ENCODE data around the gene TOM1L1.

Gene TOM1L1

DNA sequence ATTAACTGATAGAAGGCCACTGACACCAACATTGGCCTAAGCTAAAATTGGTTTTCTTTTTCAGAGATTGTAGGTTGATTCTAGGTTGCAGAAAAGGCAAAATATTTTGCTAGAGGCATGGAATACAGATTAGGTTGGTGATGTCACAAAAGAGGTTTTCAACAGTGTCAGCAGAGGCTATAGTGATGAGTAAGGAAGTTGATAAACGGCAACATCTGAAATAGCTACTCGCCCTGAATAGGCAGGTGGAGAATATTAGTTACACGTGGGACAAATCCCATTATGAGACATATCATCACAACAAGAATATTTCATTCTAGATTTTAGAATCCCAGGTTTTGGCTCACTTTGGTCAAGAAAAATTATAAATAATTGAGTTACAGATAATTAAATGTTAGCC, 1.5 kb upstream of the TOM1L1 start:
- no peak for DNase-seq

DNA sequence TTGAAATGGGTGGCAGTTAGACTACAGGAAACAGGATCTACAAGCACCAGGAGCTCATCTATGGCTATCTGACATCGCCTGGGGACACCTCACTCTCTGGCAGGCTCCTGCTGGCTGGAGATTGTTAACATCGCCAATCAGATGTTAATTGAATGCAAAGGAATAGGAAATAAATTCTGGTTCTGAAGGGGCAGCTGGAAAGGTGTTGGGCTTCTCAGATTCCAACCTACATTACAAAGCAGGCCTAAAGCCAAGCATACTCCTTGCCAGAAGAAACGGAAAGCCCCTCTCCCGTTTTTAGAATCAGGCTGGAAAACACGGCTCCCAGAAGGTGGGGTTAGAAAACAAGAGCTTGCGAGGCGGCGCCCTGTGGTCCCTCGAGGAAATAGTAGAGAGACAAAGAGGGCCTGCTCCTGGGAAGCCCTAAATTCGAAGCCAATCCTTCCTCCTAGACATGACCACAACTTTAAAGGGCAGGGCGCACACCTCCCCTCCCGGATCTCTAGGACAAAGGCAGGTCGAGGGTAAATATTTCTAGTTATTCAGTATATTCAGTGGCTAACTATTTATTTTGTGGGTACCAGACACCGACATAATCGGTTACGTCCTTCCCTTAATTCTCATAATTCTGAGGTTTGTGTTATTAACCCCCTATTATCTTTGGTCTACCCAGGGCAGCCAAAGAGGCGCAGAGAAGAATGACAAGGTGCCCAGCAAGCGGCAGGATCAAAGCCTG, 763 bp upstream of the TOM1L1 start:
- peak; percentile 35 for DNase-seq

- DNase-seq = peak; percentile 82
Observed at GRCh38 chr17:54901230-54901822, 674 bp downstream of the TOM1L1 start.

GRCh38 chr17:54902017-54902416, 1.4 kb downstream of the TOM1L1 start:
- no peak for DNase-seq

DNA sequence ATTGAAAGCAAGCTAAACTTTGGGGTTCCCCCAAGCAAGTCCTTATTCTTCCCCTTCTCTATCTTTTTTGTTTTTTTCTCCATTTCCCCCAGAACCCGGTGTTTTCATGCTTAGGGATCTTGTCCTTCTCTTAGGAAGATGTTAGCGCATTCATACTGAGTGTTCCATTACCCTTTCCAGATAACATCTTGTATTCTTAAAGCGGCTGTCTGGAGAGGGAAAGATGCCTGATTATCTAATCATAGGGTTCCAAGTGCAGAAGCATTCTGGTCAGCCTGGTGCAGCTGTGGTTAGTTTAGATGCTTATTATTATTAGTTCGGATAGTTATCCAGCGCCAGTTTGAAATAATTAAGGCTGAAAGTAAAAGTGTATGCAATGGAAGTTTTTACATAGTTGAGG, 2.0 kb downstream of the TOM1L1 start:
- DNase-seq = no peak

DNA sequence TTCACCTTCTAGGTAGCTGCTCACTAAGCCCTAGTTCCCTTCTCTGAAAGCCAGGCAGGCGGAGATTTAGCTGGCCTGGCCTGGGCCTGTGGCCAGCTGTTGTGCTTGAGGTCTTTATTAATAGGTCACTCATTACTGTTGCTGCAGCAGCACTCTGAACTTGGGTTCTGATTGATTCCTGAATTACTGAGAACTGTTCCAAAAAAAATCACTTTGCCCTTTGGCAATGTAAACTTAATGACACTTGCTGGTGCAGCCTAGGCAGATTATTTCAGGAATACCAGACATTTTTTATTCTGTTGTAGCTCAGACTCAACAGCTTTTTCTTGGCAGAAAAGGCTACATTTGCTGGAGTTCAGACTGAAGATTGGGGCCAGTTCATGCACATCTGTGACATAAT, 2.7 kb downstream of the TOM1L1 start:
- DNase-seq = no peak

DNA sequence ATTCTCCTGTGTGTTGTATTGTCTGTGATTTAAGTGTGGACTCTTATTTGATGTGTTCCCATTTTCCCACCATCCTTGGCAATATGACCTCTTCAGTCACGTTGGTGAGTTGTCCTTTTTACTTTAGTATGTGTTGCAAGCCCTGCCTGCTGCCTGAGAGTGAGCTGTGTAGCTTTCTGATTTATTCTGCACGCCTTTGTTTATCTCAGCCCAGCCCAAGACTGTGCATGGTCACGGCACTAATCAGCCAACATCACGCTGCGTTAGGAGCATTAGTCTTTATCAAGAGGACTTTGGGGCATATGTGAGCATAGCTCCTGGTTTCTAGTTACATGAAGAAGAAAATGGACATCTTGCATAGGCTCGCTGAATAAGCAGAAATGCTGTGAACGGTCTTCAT, 6.0 kb downstream of the TOM1L1 start:
- DNase-seq = no peak

- no peak for DNase-seq
Observed at GRCh38 chr17:54907376-54907775, 6.7 kb downstream of the TOM1L1 start.

- DNase-seq = no peak
Observed at GRCh38 chr17:54909766-54910165, 9.1 kb downstream of the TOM1L1 start.

- no peak for DNase-seq
Observed at GRCh38 chr17:54916721-54917120, 16.1 kb downstream of the TOM1L1 start.

GRCh38 chr17:54919425-54919824, 18.8 kb downstream of the TOM1L1 start:
- no peak for DNase-seq

DNA sequence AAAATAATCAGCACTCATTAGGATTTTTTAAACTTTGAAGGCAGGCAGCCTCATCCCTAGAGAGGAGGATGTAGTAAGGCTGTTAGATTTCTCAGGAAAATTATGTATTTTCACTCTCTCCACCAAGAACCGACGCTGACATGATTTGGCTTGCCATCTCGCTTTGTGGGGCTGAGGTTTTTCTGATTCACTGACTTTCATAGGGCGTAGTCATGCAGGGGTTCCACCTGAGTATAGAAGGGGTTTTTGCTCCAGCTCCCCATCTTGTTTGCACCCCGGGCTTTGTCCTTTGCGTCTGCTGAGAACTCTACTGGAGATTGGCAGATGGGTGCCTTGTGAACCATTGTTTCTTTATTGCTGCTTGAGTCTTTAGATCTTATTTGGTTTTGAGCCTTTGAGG, 20.2 kb downstream of the TOM1L1 start:
- DNase-seq = no peak

GRCh38 chr17:54924405-54924804, 23.8 kb downstream of the TOM1L1 start:
- no peak for DNase-seq

DNA sequence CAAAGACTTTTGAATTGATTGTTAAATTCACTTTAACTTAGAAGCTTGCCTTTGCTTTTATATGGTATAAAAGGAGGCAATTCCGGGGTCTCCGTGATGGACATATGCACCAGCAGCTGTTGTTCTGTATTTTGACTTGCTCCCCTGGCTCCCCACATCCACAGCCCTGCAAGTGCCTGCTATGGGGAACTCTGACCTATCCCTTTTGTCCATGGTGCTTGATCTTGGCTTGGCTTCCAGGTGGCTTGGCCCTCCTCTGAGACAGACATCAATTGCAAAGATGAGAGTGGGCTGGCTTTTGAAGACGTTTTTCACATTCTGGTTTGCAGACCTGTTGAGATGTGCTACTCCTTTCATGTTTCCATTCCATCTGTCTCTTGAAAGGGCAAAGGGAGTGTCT, 26.9 kb downstream of the TOM1L1 start:
- no peak for DNase-seq

DNA sequence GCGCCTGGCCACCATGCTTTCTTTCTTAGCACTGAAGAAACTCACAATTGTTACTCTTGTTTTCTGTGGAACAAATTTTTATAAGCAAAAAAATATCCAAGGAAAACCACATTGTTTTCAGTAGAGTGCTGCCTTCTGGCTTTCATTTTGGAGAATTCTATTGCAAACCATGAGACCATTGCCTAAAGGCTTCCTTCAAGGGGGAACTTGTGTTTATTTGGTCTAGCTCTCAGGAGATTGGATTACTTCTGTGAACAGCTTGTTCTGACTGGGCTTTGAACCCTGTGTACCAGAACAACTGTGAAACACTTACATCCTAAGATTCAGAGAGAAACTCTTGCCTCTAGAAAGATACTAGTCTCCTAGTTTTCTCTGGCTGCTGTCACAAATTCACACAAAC, 32.1 kb downstream of the TOM1L1 start:
- no peak for DNase-seq

- DNase-seq = no peak
Observed at GRCh38 chr17:54933921-54934320, 33.3 kb downstream of the TOM1L1 start.

GRCh38 chr17:54935471-54935870, 34.8 kb downstream of the TOM1L1 start:
- DNase-seq = no peak

GRCh38 chr17:54937018-54937417, 36.4 kb downstream of the TOM1L1 start:
- DNase-seq = no peak

DNA sequence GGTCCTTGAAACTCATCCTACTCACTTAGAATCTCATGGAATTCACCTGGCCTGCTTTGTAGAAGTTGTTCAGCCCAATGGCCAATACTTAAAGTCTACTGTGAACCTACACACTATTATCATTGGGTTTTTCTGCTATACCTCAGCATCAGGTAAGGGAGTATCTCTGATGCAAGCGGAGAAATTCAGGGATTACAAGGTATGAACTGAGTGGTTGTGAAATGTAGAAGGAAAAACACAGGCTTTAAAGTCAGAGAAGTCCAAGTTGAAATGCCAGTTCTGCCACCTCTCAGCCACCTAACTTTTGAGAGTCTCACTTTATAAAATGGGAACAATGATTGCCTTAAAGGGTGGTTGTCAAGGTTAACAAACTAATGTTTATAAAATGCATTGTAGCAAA, 36.8 kb downstream of the TOM1L1 start:
- no peak for DNase-seq

- DNase-seq = no peak
Observed at GRCh38 chr17:54941285-54941684, 40.6 kb downstream of the TOM1L1 start.

DNA sequence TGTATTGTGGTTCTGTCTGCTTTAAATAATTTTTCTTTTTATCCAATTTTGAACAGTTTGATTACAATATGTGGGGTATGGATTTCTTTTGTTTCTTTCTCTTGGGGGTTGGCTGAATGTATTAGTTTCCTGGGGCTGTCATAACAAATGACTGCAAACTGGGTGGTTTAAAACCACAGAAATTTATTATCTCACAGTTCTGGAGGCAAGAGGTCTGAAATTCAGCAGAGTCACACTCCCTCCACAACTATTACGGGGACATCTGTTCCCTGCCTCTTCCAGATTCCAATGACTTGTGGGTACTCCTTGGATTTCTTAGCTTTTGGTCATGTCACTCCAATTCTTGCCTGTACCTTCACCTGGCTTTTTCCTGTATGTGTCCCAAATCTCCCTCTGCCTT, 44.1 kb downstream of the TOM1L1 start:
- DNase-seq = no peak

GRCh38 chr17:54945231-54945630, 44.6 kb downstream of the TOM1L1 start:
- no peak for DNase-seq

- no peak for DNase-seq
Observed at GRCh38 chr17:54945671-54946070, 45.0 kb downstream of the TOM1L1 start.

GRCh38 chr17:54947396-54947795, 46.7 kb downstream of the TOM1L1 start:
- no peak for DNase-seq

- no peak for DNase-seq
Observed at GRCh38 chr17:54948380-54948779, 47.7 kb downstream of the TOM1L1 start.

Measured in DMS153 (cell line).